Caco-2 (cell line): ENCODE results near the gene TRAPPC11. TPM values are rescaled to one million over a fixed set of nuclear protein-coding genes. Genes with fewer than 3 reads are reported as not detected.

ENCODE experiments used
- BruUV-seq: library from RNA; stranded (reverse); fragments of 400-500 nt; replicated peaks from 2 replicates; lab custom pipeline; 2021; lab: Mats Ljungman, UMichigan
- CTCF ChIA-PET: fragments of 300-600 bp; sonication (Branson Sonifier 250); formaldehyde crosslinking; loops from one replicate; lab custom pipeline; 2022; ENCODE audit warnings: antibody characterized with exemption; lab: Charles Lee
- POLR2A ChIA-PET: fragments of 300-600 bp; sonication (Branson Sonifier 250); formaldehyde crosslinking; loops from one replicate; lab custom pipeline; 2022; ENCODE audit warnings: antibody characterized with exemption; lab: Charles Lee
- DNase-seq, 2 experiments: peaks; one replicate each; pipeline versions ENCODE4 v3.0.0 to v3.0.0-alpha.2; 2020 to 2022
- H3K27me3 ChIP-seq: replicated peaks from 2 replicates; pipeline ENCODE4 v1.6.0; 2011; ENCODE audit warnings: low read length; ENCODE audit not compliant: control insufficient read depth, insufficient read depth
- H3K36me3 ChIP-seq: 2 replicates; pipeline ENCODE4 v1.5.1; 2011; ENCODE audit warnings: low read length; ENCODE audit not compliant: control insufficient read depth, insufficient read depth
- H3K4me1 ChIP-seq: fragments of 250-450 bp; sonication (Bioruptor Pico); 2 replicates; pipeline ENCODE4 v1.5.1; 2020; ENCODE audit warnings: mild to moderate bottlenecking
- H3K4me3 ChIP-seq: 2 replicates; pipeline ENCODE4 v1.5.1; 2011; ENCODE audit warnings: low read depth, mild to moderate bottlenecking, control low read depth, low read length
- H3K9me3 ChIP-seq: fragments of 250-450 bp; sonication (Bioruptor Pico); 2 replicates; pipeline ENCODE4 v1.5.1; 2020; ENCODE audit warnings: mild to moderate bottlenecking, moderate library complexity
- H3K27ac Mint-ChIP-seq: one replicate; pipeline ENCODE4 v1.8.0; 2022; ENCODE audit warnings: mixed read lengths; ENCODE audit not compliant: unreplicated experiment
- H3K27me3 Mint-ChIP-seq: one replicate; pipeline ENCODE4 v1.8.0; 2022; ENCODE audit warnings: mixed read lengths; ENCODE audit not compliant: insufficient read depth, unreplicated experiment
- H3K36me3 Mint-ChIP-seq: one replicate; pipeline ENCODE4 v1.8.0; 2022; ENCODE audit warnings: mild to moderate bottlenecking, mixed read lengths; ENCODE audit not compliant: insufficient read depth, unreplicated experiment
- H3K4me1 Mint-ChIP-seq: one replicate; pipeline ENCODE4 v1.8.0; 2022; ENCODE audit warnings: low read depth, mixed read lengths; ENCODE audit not compliant: unreplicated experiment
- H3K4me3 Mint-ChIP-seq: one replicate; pipeline ENCODE4 v1.8.0; 2022; ENCODE audit warnings: mild to moderate bottlenecking, moderate library complexity, mixed read lengths; ENCODE audit not compliant: unreplicated experiment
- H3K9me3 Mint-ChIP-seq: one replicate; pipeline ENCODE4 v1.8.0; 2022; ENCODE audit warnings: mixed read lengths; ENCODE audit not compliant: unreplicated experiment
- CTCF ChIP-seq, 2 experiments: fragments of 200-600 bp in 1 of 2; IDR thresholded peaks; 1 replicate in 1 of 2; 2 replicates in 1 of 2; pipeline versions ENCODE4 v1.5.1 to v1.8.0; 2011 to 2022; ENCODE audit warnings: antibody characterized with exemption in 1 of 2, control low read depth in 1 of 2, inconsistent platforms in 1 of 2, low read depth in 1 of 2, low read length in 1 of 2, mild to moderate bottlenecking in 1 of 2, moderate library complexity in 1 of 2; ENCODE audit not compliant: insufficient read depth in 1 of 2, severe bottlenecking in 1 of 2, unreplicated experiment in 1 of 2
- intact Hi-C: fragments of 100-400 bp; cut with micrococcal nuclease; formaldehyde crosslinking; loops from one replicate; pipeline ENCODE4 v1.10.0; 2022; ENCODE audit not compliant: unreplicated experiment
- total RNA-seq: library from RNA; stranded (reverse); gene quantifications from 2 replicates; pipeline ENCODE4 v1.2.3, GENCODE V29; 2022

TRAPPC11 gene
- total RNA-seq, 1 experiment from 2014 or later = 25.7 TPM

GRCh38 chr4:183747931-183748670, 89.0 kb downstream of the TRAPPC11 start:
- intact Hi-C loops = no loop called here
- no peaks in the 10 kb centered on the region for H3K27me3 Mint-ChIP-seq
- DNase-seq = no peak
- no peaks in the 10 kb centered on the region for H3K36me3 Mint-ChIP-seq
- Histone ChIP-seq H3K9me3 (no peaks in the 10 kb centered on the region), H3K4me1 (no peaks in the 10 kb centered on the region), H3K36me3 (no peaks in the 10 kb centered on the region), H3K4me3 (no peak overlapping the region), H3K27me3 (no peaks in the 10 kb centered on the region)
- CTCF ChIA-PET = no interaction called here
- BruUV-seq = no TSS peak
- no peaks in the 10 kb centered on the region for H3K4me1 Mint-ChIP-seq
- H3K27ac Mint-ChIP-seq = no peak overlapping the region
- no peak overlapping the region for H3K4me3 Mint-ChIP-seq
- POLR2A ChIA-PET = no interaction called here
- no peaks in the 10 kb centered on the region for H3K9me3 Mint-ChIP-seq
- TF ChIP-seq CTCF (IDR thresholded peaks at IDR 0.05; ENCODE audit: insufficient read depth in 1 of 2, low read depth in 1 of 2, low read length in 1 of 2, severe bottlenecking in 1 of 2, unreplicated experiment in 1 of 2) = no peak

DNA sequence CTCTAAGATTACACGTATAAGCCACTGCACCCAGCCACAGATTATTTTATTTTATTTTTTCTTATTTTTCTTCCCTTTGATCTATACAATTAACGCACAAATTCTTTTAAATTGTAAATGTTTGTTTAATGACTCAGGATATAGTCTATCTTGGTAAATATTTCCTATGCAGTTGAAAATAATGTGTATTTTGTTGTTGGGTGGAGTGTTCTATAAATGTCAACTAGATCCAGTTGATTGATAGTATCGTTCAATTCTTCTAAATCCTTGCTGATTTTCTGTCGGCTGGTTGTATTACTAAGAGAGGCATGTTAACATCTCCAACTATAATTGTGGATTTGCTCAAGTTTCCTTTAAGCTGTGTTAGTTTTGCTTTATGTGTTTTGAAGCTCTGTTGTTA, 92.0 kb downstream of the TRAPPC11 start:
- ChIA-PET CTCF (no interaction called here), POLR2A (no interaction called here)
- no peaks in the 10 kb centered on the region for H3K9me3 ChIP-seq
- Mint-ChIP-seq H3K36me3 (no peaks in the 10 kb centered on the region), H3K4me3 (no peak overlapping the region), H3K27me3 (no peaks in the 10 kb centered on the region), H3K9me3 (no peaks in the 10 kb centered on the region), H3K27ac (no peak overlapping the region), H3K4me1 (no peaks in the 10 kb centered on the region)
- H3K27me3 ChIP-seq = no peaks in the 10 kb centered on the region
- TF ChIP-seq CTCF (IDR thresholded peaks at IDR 0.05; ENCODE audit: insufficient read depth in 1 of 2, low read depth in 1 of 2, low read length in 1 of 2, severe bottlenecking in 1 of 2, unreplicated experiment in 1 of 2) = no peak
- BruUV-seq = no TSS peak
- H3K4me1 ChIP-seq = peaks cover 6% of the 10 kb centered on the region; the same call in 1 of the 2 replicates
- no peaks in the 10 kb centered on the region for H3K36me3 ChIP-seq
- H3K4me3 ChIP-seq = no peak overlapping the region
- intact Hi-C loops = no loop called here
- DNase-seq = no peak

- H3K27me3 ChIP-seq = no peaks in the 10 kb centered on the region
- POLR2A ChIA-PET = no interaction called here
Measured at GRCh38 chr4:183755596-183755995, 96.5 kb downstream of the TRAPPC11 start.

More at GRCh38 chr4:183755596-183755995, 96.5 kb downstream of the TRAPPC11 start:
- Histone ChIP-seq H3K9me3 (no peaks in the 10 kb centered on the region), H3K4me1 (peaks cover 12% of the 10 kb centered on the region), H3K36me3 (no peaks in the 10 kb centered on the region), H3K4me3 (no peak overlapping the region)
- DNase-seq = no peak
- H3K9me3 Mint-ChIP-seq = no peaks in the 10 kb centered on the region
- BruUV-seq = no TSS peak
- H3K36me3 Mint-ChIP-seq = no peaks in the 10 kb centered on the region
- intact Hi-C loops = no loop called here
- no peak overlapping the region for H3K27ac Mint-ChIP-seq
- CTCF ChIA-PET = no interaction called here
- no peak for TF ChIP-seq CTCF (IDR thresholded peaks at IDR 0.05; ENCODE audit: insufficient read depth in 1 of 2, low read depth in 1 of 2, low read length in 1 of 2, severe bottlenecking in 1 of 2, unreplicated experiment in 1 of 2)
- H3K4me1 Mint-ChIP-seq = peaks cover 6% of the 10 kb centered on the region
- no peaks in the 10 kb centered on the region for H3K27me3 Mint-ChIP-seq
- no peak overlapping the region for H3K4me3 Mint-ChIP-seq
